ENCODE measurements around the gene ARHGAP15.

ARHGAP15 gene

GRCh38 chr2:143300536-143300935, 171.3 kb downstream of the ARHGAP15 start:
- H3K4me3 ChIP-seq (replicated peaks in 1 of 2; ENCODE audit: low read depth in 2 of 2, low read length in 2 of 2): no peak overlapping the region
- peak in 1 of 2 donors; percentile 8 for DNase-seq (ENCODE audit: low read depth in 2 of 2)
- TF ChIP-seq CTCF (IDR thresholded peaks at IDR 0.05; ENCODE audit: low read depth, low read length): no peak

- DNase-seq (ENCODE audit: low read depth in 2 of 2): no peak
- H3K4me3 ChIP-seq (replicated peaks in 1 of 2; ENCODE audit: low read depth in 2 of 2, low read length in 2 of 2): no peak overlapping the region
- TF ChIP-seq CTCF (IDR thresholded peaks at IDR 0.05; ENCODE audit: low read depth, low read length): no peak
Observed at GRCh38 chr2:143311426-143311825, 182.2 kb downstream of the ARHGAP15 start.

GRCh38 chr2:143312441-143312840, 183.2 kb downstream of the ARHGAP15 start:
- TF ChIP-seq CTCF (IDR thresholded peaks at IDR 0.05; ENCODE audit: low read depth, low read length): no peak
- no peak for DNase-seq (ENCODE audit: low read depth in 2 of 2)
- H3K4me3 ChIP-seq (replicated peaks in 1 of 2; ENCODE audit: low read depth in 2 of 2, low read length in 2 of 2): no peak overlapping the region

GRCh38 chr2:143313861-143314260, 184.6 kb downstream of the ARHGAP15 start:
- no peak overlapping the region for H3K4me3 ChIP-seq (replicated peaks in 1 of 2; ENCODE audit: low read depth in 2 of 2, low read length in 2 of 2)
- no peak for TF ChIP-seq CTCF (IDR thresholded peaks at IDR 0.05; ENCODE audit: low read depth, low read length)
- no peak for DNase-seq (ENCODE audit: low read depth in 2 of 2)

GRCh38 chr2:143321994-143322393, 192.8 kb downstream of the ARHGAP15 start:
- no peak overlapping the region for H3K4me3 ChIP-seq (replicated peaks in 1 of 2; ENCODE audit: low read depth in 2 of 2, low read length in 2 of 2)
- TF ChIP-seq CTCF (IDR thresholded peaks at IDR 0.05; ENCODE audit: low read depth, low read length): no peak
- DNase-seq (ENCODE audit: low read depth in 2 of 2): no peak

GRCh38 chr2:143329288-143329687, 200.1 kb downstream of the ARHGAP15 start:
- no peak for DNase-seq (ENCODE audit: low read depth in 2 of 2)
- TF ChIP-seq CTCF (IDR thresholded peaks at IDR 0.05; ENCODE audit: low read depth, low read length): no peak
- no peak overlapping the region for H3K4me3 ChIP-seq (replicated peaks in 1 of 2; ENCODE audit: low read depth in 2 of 2, low read length in 2 of 2)

GRCh38 chr2:143333168-143333791, 204.1 kb downstream of the ARHGAP15 start:
- TF ChIP-seq CTCF (IDR thresholded peaks at IDR 0.05; ENCODE audit: low read depth, low read length): no peak
- no peak overlapping the region for H3K4me3 ChIP-seq (replicated peaks in 1 of 2; ENCODE audit: low read depth in 2 of 2, low read length in 2 of 2)

More at GRCh38 chr2:143333168-143333791, 204.1 kb downstream of the ARHGAP15 start:
- DNase-seq (ENCODE audit: low read depth in 2 of 2): no peak

Measured in cardiac fibroblast (primary cell).